Mesangial cell (primary cell): ENCODE measurements around the gene MCUB. TPM values are rescaled to one million over a fixed set of nuclear protein-coding genes. Genes with fewer than 3 reads are reported as not detected.

Source experiments
- total RNA-seq: library from RNA; depleted of rRNA; stranded (reverse); fragments of >200 nt; gene quantifications from 2 replicates; pipeline ENCODE4 v1.2.3, GENCODE V29; 2015

MCUB gene
- 31.8 and 68.4 TPM in 2 replicates for total RNA-seq

DNA sequence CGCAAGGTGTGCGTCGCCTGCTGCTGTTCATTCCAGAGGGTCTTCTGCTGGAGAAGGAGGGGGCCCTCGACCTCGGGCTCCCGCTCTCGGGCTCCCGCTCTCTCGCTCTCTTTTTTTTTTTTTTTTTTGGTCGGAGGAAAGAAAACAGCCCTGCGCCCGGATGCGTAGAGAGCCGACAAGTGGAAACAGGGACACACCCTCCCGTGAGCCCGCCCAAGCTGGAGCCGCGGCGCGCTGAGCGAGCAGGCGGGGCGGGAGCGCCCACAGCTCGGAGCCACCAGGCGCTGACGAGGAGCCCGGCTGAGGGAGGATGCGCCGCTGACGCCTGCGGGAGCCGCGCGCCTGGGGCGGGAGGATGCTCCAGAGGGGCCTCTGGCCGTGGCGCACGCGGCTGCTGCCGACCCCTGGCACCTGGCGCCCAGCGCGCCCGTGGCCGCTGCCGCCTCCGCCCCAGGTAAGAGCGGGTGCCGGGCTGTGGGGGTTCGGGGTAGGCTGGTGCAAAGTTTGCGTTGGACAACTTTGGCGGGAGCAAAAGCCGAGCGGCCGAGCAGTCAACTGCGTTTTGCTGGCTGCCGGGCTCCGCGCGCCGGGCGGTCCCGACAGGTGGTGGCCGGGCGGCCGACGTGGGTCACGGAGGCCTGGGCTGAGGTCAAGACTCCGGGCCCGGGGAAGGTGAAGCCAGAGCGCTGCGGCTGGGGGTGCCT lies at the start of gene MCUB:
TSS of gene MCUB (plus strand) at position 264 of the 704 bp plus-strand sequence. CDS start at position 356, 92 bp downstream.

DNA sequence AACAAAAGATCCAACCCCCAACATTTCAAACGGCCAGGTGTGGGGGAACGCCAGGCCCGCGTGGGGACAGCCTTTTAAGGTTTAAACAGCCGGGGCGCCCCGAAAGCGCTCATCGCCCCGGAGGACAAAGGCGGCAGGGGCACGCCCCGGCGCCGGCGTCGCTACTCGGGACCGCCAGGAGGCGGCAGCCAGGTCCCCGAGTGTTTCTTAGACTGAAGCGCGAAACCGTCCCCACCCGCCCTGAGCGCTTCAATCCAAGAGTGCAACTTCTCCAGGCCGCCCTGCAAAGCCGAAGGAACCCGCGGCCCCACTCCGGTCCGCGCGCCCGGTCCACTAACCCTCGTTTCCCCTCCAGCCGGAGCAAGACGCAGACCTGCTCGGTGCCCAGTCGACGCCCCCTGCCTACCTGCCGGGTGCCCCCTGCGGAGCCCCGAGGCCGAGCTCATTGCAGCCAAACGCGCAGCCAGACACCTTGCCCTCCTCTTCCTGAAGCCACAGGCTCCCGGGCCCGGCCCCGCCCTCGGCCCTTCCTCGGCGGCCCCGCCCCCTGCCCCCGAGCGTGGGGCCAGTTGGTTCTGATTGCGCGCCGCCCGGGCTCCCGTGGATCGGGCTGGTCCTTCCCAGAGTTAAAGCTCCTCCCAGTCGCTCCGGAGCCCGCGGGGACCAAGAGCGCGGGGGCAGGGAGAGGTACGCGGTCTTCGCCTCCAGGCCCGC lies 143.1 kb downstream of the MCUB start, which contains the start of gene CASP6:
TSS of gene CASP6 (minus strand) at position 496 of the 714 bp plus-strand sequence. CDS start at position 446, 50 bp downstream.

DNA sequence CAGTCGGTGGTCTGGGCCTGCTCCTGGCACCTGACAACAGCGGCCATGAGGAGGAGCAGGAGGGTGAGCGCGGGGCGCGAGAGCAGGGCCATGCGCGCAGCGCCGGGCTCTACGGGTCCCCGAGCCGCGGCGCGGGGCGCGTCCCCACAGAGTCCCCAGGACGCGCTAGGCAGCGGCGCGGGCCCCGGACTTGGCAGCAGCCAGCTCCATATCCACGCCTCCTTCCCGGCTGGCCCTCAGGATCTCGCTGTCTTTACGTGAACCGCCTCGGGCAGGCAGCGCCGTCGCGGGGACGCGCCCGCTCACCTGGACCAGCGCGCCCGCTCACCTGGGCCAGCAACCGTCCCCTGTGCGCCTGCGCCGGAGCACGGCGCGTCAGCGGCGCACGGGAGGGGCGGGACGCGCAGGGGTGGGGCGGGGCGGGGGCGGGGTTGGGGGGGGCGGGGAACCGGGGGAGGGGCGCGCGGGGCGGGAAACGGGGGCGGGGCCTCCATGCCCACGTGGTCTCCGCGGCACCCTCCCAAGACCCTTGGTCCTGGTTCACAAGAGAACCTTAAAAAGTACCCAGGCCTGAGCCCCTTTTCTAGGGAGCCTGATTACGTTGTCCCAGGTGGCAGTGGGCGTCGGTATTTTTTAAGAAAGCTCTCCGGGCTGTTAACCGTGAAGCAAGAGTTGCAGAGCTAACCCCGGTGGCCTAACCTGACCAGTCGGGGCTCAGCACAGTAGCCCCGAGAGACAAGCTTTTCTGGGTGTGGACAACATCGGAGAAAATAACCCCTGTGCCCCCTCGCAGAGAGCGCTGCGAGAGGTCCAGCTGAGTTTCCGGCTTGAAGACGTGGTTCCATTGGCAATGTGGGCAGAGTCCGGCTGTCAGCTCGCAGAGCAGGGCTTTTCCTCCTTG lies 169.9 kb downstream of the MCUB start, which contains the start of gene PLA2G12A:
TSS of gene PLA2G12A (minus strand) at position 353 of the 901 bp plus-strand sequence. CDS start at position 92, 261 bp downstream.

Other genes with a start within 250 kb of the MCUB start
- 19.6 and 24.7 TPM in 2 replicates for gene SEC24B, start 126.4 kb upstream of the MCUB start, total RNA-seq
- 39.1 and 39.4 TPM in 2 replicates for gene CASP6, start 143.2 kb downstream of the MCUB start, total RNA-seq
- gene PLA2G12A, start 169.8 kb downstream of the MCUB start, total RNA-seq = 11.1 and 20.9 TPM in 2 replicates
- gene CFI, start 241.8 kb downstream of the MCUB start, total RNA-seq = 3.9 and 69.6 TPM in 2 replicates